Lower lobe of right lung (tissue), 2 donors: ENCODE results near the gene FAM174C. TPM values are rescaled to one million over a fixed set of nuclear protein-coding genes. Genes with fewer than 3 reads are reported as not detected.

ENCODE experiments used
- ATAC-seq, 2 donors: fragments of 200-7000 bp; cut with Tn5 transposase; one replicate each; pipeline ENCODE4 v1.9.1; 2020 to 2022; ENCODE audit warnings: mild to moderate bottlenecking in 2 of 2, moderate library complexity in 2 of 2
- DNase-seq: peaks from one replicate; pipeline ENCODE4 v3.0.0-alpha.2; 2020
- H3K27ac ChIP-seq: fragments of 200-600 bp; one replicate; pipeline ENCODE4 v1.8.0; 2022
- H3K27me3 ChIP-seq: fragments of 200-600 bp; one replicate; pipeline ENCODE4 v1.8.0; 2022; ENCODE audit warnings: low read depth
- H3K36me3 ChIP-seq: fragments of 200-600 bp; one replicate; pipeline ENCODE4 v1.8.0; 2022; ENCODE audit warnings: mild to moderate bottlenecking
- H3K4me1 ChIP-seq: fragments of 200-600 bp; one replicate; pipeline ENCODE4 v1.8.0; 2022
- H3K4me3 ChIP-seq: fragments of 200-600 bp; one replicate; pipeline ENCODE4 v1.8.0; 2022; ENCODE audit warnings: mild to moderate bottlenecking
- H3K9me3 ChIP-seq: fragments of 200-600 bp; one replicate; pipeline ENCODE4 v1.8.0; 2022
- CTCF ChIP-seq: fragments of 200-600 bp; IDR thresholded peaks from one replicate; pipeline ENCODE4 v1.8.0; 2022; ENCODE audit warnings: antibody characterized with exemption, mild to moderate bottlenecking
- intact Hi-C: fragments of 100-400 bp; cut with DNase I; formaldehyde crosslinking; loops from one replicate; pipeline ENCODE4 v1.11.0; 2022
- total RNA-seq: library from RNA; stranded (reverse); fragmentation: NEBNext Ultra II Directional; extraction: Animal tissue kit (Norgen Biotek cat#: 25700); gene quantifications from one replicate; pipeline ENCODE4 v1.2.1, GENCODE V29; 2021
- donor health status: DM: no; HTN: yes; CAD: no; lungs with severe emphysema.

The FAM174C gene
- total RNA-seq, 1 donor from 2014 or later: 43.5 TPM

GRCh38 chr19:1295169-1296012 lies 20.1 kb downstream of the FAM174C start:
- no peaks in the 10 kb centered on the region for H3K9me3 ChIP-seq
- ATAC-seq: peak; percentile 25 to 31
- no peak for DNase-seq
- no peaks in the 10 kb centered on the region for H3K36me3 ChIP-seq
- H3K27ac ChIP-seq: no peak overlapping the region
- peaks cover 3% of the 10 kb centered on the region for H3K4me1 ChIP-seq
- H3K27me3 ChIP-seq: peaks cover 71% of the 10 kb centered on the region
- TF ChIP-seq CTCF: no peak
- intact Hi-C loops: no loop called here
- H3K4me3 ChIP-seq: no peak overlapping the region

GRCh38 chr19:1296078-1296477 lies 20.7 kb downstream of the FAM174C start:
- Histone ChIP-seq H3K27ac (no peak overlapping the region), H3K9me3 (no peaks in the 10 kb centered on the region), H3K36me3 (no peaks in the 10 kb centered on the region), H3K27me3 (peaks cover 64% of the 10 kb centered on the region), H3K4me3 (no peak overlapping the region), H3K4me1 (peaks cover 3% of the 10 kb centered on the region)
- intact Hi-C loops: no loop called here
- TF ChIP-seq CTCF: no peak
- no peak for DNase-seq
- no peak for ATAC-seq

- Histone ChIP-seq H3K36me3 (no peaks in the 10 kb centered on the region), H3K4me3 (no peak overlapping the region), H3K27me3 (peaks cover 58% of the 10 kb centered on the region), H3K9me3 (no peaks in the 10 kb centered on the region), H3K27ac (no peak overlapping the region), H3K4me1 (peaks cover 3% of the 10 kb centered on the region)
- TF ChIP-seq CTCF: no peak
- ATAC-seq (no peak), DNase-seq (no peak)
- intact Hi-C loops: no loop called here
These were observed 21.4 kb downstream of the FAM174C start for GRCh38 chr19:1296575-1297271.

GRCh38 chr19:1298235-1298634 lies 22.9 kb downstream of the FAM174C start:
- Histone ChIP-seq H3K27ac (no peak overlapping the region), H3K4me3 (no peak overlapping the region), H3K9me3 (no peaks in the 10 kb centered on the region), H3K36me3 (no peaks in the 10 kb centered on the region), H3K4me1 (peaks cover 3% of the 10 kb centered on the region), H3K27me3 (peaks cover 44% of the 10 kb centered on the region)
- intact Hi-C loops: no loop called here
- no peak for TF ChIP-seq CTCF
- ATAC-seq (no peak), DNase-seq (no peak)

GRCh38 chr19:1299801-1300200 lies 24.5 kb downstream of the FAM174C start:
- no peak overlapping the region for H3K4me3 ChIP-seq
- ATAC-seq: no peak
- peaks cover 3% of the 10 kb centered on the region for H3K4me1 ChIP-seq
- no peaks in the 10 kb centered on the region for H3K9me3 ChIP-seq
- peaks cover 28% of the 10 kb centered on the region for H3K27me3 ChIP-seq
- H3K27ac ChIP-seq: no peak overlapping the region
- intact Hi-C loops: no loop called here
- H3K36me3 ChIP-seq: no peaks in the 10 kb centered on the region
- no peak for DNase-seq
- no peak for TF ChIP-seq CTCF
